GM12875 (cell line): ENCODE measurements around the gene UGT1A4.
A peak's percentile ranks its signal among the peaks of the same experiment; 100 is the strongest.
"Not testable (repeated sequence)": the region's sequence is repeated elsewhere in the genome, so short reads cannot be mapped to it uniquely, and the experiment has no call there.

Source experiments
- H3K4me3 ChIP-seq: one replicate; pipeline ENCODE4 v1.5.1; 2011; ENCODE audit warnings: low read depth, low read length, control low read depth
- CTCF ChIP-seq: IDR thresholded peaks from 2 replicates; pipeline ENCODE4 v1.5.1; 2011; ENCODE audit warnings: low read depth, mild to moderate bottlenecking, control low read depth, inconsistent platforms, low read length, moderate library complexity, borderline replicate concordance; ENCODE audit not compliant: insufficient read depth

Gene UGT1A4

DNA sequence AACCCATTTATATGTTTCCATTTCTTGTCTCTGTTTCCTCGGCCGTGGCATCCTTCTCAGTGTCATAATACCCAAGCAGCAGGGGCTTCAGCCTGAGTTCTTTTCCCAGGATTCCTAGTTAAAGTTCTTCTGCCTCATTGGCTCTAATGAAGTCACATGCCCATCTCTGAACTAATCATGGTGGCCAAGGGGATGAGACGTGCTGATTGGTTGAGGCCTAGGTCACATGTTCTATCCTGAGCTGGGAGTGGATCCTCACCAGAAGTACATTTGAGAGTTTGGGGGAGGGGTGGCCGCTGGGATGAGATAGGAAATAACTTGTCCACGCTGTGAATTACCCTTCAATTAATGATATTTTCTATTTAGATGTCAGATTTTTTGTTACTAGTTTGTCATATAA, 9.6 kb upstream of the UGT1A4 start:
- TF ChIP-seq CTCF = no peak

GRCh38 chr2:233711312-233712008, 7.1 kb upstream of the UGT1A4 start:
- H3K4me3 ChIP-seq = no peak overlapping the region
- TF ChIP-seq CTCF = peak; percentile 93

More for the DNA sequence above, 9.6 kb upstream of the UGT1A4 start:
- no peak overlapping the region for H3K4me3 ChIP-seq

DNA sequence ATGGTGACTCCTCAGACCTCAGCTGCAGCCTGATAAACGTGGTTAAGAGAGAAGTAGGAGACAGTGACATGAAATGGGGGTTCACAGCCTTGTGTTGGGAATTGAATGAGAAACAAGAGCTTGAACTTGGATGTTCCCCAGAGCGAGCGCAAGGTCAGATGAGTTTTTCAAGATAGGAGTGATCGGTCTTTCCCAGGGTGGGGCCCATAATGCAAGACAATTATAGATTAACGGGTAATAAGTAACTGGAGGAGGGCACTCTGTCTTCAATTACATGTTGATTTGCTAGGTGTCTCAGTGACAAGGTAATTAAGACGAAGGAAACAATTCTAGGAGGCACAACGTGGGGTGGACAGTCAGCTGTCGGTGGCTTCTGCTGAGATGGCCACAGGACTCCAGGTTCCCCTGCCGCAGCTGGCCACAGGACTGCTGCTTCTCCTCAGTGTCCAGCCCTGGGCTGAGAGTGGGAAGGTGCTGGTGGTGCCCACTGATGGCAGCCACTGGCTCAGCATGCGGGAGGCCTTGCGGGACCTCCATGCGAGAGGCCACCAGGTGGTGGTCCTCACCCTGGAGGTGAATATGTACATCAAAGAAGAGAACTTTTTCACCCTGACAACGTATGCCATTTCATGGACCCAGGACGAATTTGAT, 5.8 kb upstream of the UGT1A4 start, which contains the start of gene UGT1A5:
Gene UGT1A5 (plus strand): TSS at position 297 of the 651 bp plus-strand sequence. CDS start 85 bp downstream, at position 382.
- H3K4me3 ChIP-seq = no peak within 1 kb of the TSS
- no peak for TF ChIP-seq CTCF

- TF ChIP-seq CTCF = no peak
- H3K4me3 ChIP-seq = no peak overlapping the region
These were observed 5.3 kb upstream of the UGT1A4 start for GRCh38 chr2:233713262-233713615.

DNA sequence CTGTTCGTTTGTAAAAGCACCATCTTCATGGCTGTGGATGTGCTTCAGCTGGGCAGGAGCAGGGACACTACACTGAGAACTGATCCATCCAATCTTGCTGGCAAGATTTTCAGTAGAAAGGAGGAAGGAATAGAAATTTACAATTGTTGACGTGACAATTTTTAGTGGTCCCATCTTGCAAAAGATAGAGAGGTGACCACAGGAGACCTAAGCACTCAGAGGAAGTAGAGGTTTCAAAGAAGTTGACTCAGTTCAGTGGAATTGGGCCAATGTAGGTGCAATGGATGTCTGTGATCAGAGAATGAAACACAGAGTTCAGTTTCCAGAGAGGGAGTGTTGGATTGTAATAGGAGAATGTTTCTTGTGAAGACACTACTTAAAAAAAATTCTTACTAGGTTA, 4.4 kb upstream of the UGT1A4 start:
- TF ChIP-seq CTCF = no peak
- H3K4me3 ChIP-seq = no peak overlapping the region

DNA sequence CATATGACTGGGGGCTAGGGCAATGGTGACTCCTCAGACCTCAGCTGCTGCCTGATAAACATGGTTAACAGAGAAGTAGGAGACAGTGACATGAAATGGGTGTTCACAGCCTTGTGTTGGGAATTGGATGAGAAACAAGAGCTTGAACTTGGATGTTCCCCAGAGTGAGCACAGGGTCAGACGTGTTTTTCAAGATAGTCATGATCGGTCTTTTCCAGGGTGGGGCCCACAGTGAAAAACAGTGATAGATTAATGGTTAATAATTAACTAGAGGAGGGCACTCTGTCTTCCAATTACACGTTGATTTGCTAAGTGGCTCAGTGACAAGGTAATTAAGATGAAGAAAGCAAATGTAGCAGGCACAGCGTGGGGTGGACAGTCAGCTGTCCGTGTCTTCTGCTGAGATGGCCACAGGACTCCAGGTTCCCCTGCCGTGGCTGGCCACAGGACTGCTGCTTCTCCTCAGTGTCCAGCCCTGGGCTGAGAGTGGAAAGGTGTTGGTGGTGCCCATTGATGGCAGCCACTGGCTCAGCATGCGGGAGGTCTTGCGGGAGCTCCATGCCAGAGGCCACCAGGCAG, 10.3 kb downstream of the UGT1A4 start, which contains the start of gene UGT1A3:
Gene UGT1A3 (plus strand): TSS at position 320 of the 579 bp plus-strand sequence. CDS start 85 bp downstream, at position 405.
- no peak for TF ChIP-seq CTCF
- H3K4me3 ChIP-seq = no peak within 1 kb of the TSS

DNA sequence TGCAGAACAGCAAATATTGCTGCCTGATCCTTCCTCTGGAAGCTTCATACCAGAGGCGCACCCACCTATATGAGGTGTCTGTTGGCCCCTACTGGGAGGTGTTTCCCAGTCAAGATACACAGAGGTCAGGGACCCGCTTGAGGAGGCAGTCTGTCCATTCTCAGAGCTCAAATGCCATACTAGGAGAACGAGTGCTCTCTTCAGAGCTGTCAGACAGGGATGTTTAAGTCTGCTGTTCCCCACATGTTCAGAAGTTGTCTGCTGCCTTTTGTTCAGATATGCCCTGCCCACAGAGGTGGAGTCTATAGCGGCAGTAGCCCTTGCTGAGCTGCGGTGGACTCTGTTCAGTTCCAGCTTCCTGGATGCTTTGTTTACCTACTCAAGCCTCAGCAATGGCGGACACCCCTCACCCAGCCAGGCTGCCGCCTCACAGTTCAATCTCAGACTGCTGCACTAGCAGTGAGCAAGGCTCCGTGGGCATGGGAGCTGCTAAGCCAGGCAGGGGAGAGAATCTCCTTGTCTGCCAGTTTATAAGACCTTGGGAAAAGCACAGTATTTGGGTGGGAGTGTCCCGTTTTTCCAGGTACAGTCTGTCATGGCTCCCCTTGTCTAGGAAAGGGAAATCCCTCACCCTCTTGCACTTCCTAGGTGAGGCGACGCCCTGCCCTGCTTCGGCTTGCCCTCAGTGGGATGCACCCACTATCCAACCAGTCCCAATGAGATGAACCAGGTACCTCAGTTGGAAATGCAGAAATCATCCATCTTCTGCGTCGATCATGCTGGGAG, 18.5 kb downstream of the UGT1A4 start:
- not testable (repeated sequence) for H3K4me3 ChIP-seq
